Measurements from ENCODE around the gene SEZ6L.

DNA sequence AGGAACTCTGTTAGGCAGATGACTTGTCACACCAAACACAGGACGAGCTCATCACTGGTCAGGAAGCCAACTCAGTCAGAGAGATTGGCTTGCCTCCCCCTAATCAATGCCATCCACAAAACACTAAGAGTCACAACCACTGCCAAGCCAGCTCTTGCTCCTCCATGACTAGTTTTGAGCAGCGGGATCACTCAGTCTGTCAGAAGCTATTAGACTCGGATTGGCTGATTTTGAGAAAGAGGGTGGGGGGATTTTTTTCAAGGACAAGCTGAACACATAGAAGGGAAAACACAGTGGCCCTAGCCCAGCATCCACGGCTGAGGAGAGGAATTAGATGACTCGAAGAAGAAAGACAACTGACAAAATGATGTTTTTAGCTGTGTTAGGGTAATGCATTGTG lies 55.9 kb downstream of the SEZ6L start:
- no peak for TF ChIP-seq EZH2 (IDR thresholded peaks at IDR 0.05)
- TF ChIP-seq POLR2AphosphoS5 (IDR thresholded peaks at IDR 0.05; ENCODE audit: borderline replicate concordance, low read depth, low read length) = no peak
